Measurements from ENCODE around the gene VAMP1. TPM values are rescaled to one million over a fixed set of nuclear protein-coding genes. Genes with fewer than 3 reads are reported as not detected.

VAMP1 gene
- total and polyA plus RNA-seq, 2 donors = 8.9 to 17.2 TPM

GRCh38 chr12:6458281-6459003 is 12.0 kb downstream of the VAMP1 start:
- Histone ChIP-seq H3K9me3 (ENCODE audit: control insufficient read depth in 2 of 2, insufficient read depth in 1 of 2, low read length in 1 of 2) (no peaks in the 10 kb centered on the region), H3K27ac (ENCODE audit: low read depth in 1 of 2, low read length in 1 of 2) (peak overlapping the region in 1 of 2 donors; percentile 57), H3K36me3 (ENCODE audit: control insufficient read depth in 2 of 2, insufficient read depth in 2 of 2, low read length in 1 of 2) (peaks cover 59 to 93% of the 10 kb centered on the region in 2 donors), H3K4me1 (ENCODE audit: control insufficient read depth in 2 of 2, insufficient read depth in 2 of 2, low read length in 2 of 2) (peaks cover 33 to 68% of the 10 kb centered on the region in 2 donors), H3K4me3 (ENCODE audit: low read length in 2 of 2) (no peak overlapping the region), H3K27me3 (ENCODE audit: control insufficient read depth in 2 of 2, insufficient read depth in 1 of 2, low read length in 1 of 2) (no peaks in the 10 kb centered on the region)
- DNase-seq (ENCODE audit: low read depth in 6 of 9, low spot score in 9 of 9) = no peak
- 91% methylated on average over 14 of the region's 14 CpGs for WGBS

GRCh38 chr12:6457220-6457945 is 13.1 kb downstream of the VAMP1 start:
- Histone ChIP-seq H3K9me3 (ENCODE audit: control insufficient read depth in 2 of 2, insufficient read depth in 1 of 2, low read length in 1 of 2) (no peaks in the 10 kb centered on the region), H3K27me3 (ENCODE audit: control insufficient read depth in 2 of 2, insufficient read depth in 1 of 2, low read length in 1 of 2) (no peaks in the 10 kb centered on the region), H3K27ac (ENCODE audit: low read depth in 1 of 2, low read length in 1 of 2) (peak overlapping the region; percentile 36 to 50), H3K36me3 (ENCODE audit: control insufficient read depth in 2 of 2, insufficient read depth in 2 of 2, low read length in 1 of 2) (peaks cover 53 to 88% of the 10 kb centered on the region in 2 donors), H3K4me1 (ENCODE audit: control insufficient read depth in 2 of 2, insufficient read depth in 2 of 2, low read length in 2 of 2) (peaks cover 33 to 68% of the 10 kb centered on the region in 2 donors), H3K4me3 (ENCODE audit: low read length in 2 of 2) (no peak overlapping the region)
- 92% methylated on average over 12 of the region's 12 CpGs for WGBS
- DNase-seq (ENCODE audit: low read depth in 6 of 9, low spot score in 9 of 9) = no peak

- peaks cover 28 to 48% of the 10 kb centered on the region in 2 donors for H3K36me3 ChIP-seq (ENCODE audit: control insufficient read depth in 2 of 2, insufficient read depth in 2 of 2, low read length in 1 of 2)
- DNase-seq (ENCODE audit: low read depth in 6 of 9, low spot score in 9 of 9) = peak in 1 of 9 donors; percentile 53
- peak overlapping the region; percentile 96 to 100 for H3K27ac ChIP-seq (ENCODE audit: low read depth in 1 of 2, low read length in 1 of 2)
- H3K4me3 ChIP-seq (ENCODE audit: low read length in 2 of 2) = peak overlapping the region; percentile 70 to 99
- peaks cover 0 to 7% of the 10 kb centered on the region in 2 donors for H3K9me3 ChIP-seq (ENCODE audit: control insufficient read depth in 2 of 2, insufficient read depth in 1 of 2, low read length in 1 of 2)
- H3K4me1 ChIP-seq (ENCODE audit: control insufficient read depth in 2 of 2, insufficient read depth in 2 of 2, low read length in 2 of 2) = peaks cover 25 to 61% of the 10 kb centered on the region in 2 donors
- no peaks in the 10 kb centered on the region for H3K27me3 ChIP-seq (ENCODE audit: control insufficient read depth in 2 of 2, insufficient read depth in 1 of 2, low read length in 1 of 2)
- 73% methylated on average over 17 of the region's 17 CpGs for WGBS
Measured at GRCh38 chr12:6452944-6453630, 17.4 kb downstream of the VAMP1 start.

GRCh38 chr12:6452245-6452943 is 18.1 kb downstream of the VAMP1 start:
- Histone ChIP-seq H3K4me3 (ENCODE audit: low read length in 2 of 2) (peak overlapping the region; percentile 70 to 99), H3K36me3 (ENCODE audit: control insufficient read depth in 2 of 2, insufficient read depth in 2 of 2, low read length in 1 of 2) (peaks cover 21 to 46% of the 10 kb centered on the region in 2 donors), H3K4me1 (ENCODE audit: control insufficient read depth in 2 of 2, insufficient read depth in 2 of 2, low read length in 2 of 2) (peaks cover 25 to 61% of the 10 kb centered on the region in 2 donors), H3K27me3 (ENCODE audit: control insufficient read depth in 2 of 2, insufficient read depth in 1 of 2, low read length in 1 of 2) (no peaks in the 10 kb centered on the region), H3K9me3 (ENCODE audit: control insufficient read depth in 2 of 2, insufficient read depth in 1 of 2, low read length in 1 of 2) (peaks cover 0 to 7% of the 10 kb centered on the region in 2 donors), H3K27ac (ENCODE audit: low read depth in 1 of 2, low read length in 1 of 2) (peak overlapping the region; percentile 96 to 100)
- 11% methylated on average over 9 of the region's 9 CpGs for WGBS
- DNase-seq (ENCODE audit: low read depth in 6 of 9, low spot score in 9 of 9) = peak in 1 of 9 donors; percentile 55

- under 1% methylated on average over 27 of the region's 27 CpGs for WGBS
- Histone ChIP-seq H3K27ac (ENCODE audit: low read depth in 1 of 2, low read length in 1 of 2) (peak within 1 kb of the TSS; percentile 96 to 100), H3K9me3 (ENCODE audit: control insufficient read depth in 2 of 2, insufficient read depth in 1 of 2, low read length in 1 of 2) (peaks cover 0 to 7% of the 10 kb centered on the region in 2 donors), H3K27me3 (ENCODE audit: control insufficient read depth in 2 of 2, insufficient read depth in 1 of 2, low read length in 1 of 2) (no peaks in the 10 kb centered on the region), H3K4me3 (ENCODE audit: low read length in 2 of 2) (peak within 1 kb of the TSS; percentile 70 to 99), H3K4me1 (ENCODE audit: control insufficient read depth in 2 of 2, insufficient read depth in 2 of 2, low read length in 2 of 2) (peaks cover 23 to 63% of the 10 kb centered on the region in 2 donors), H3K36me3 (ENCODE audit: control insufficient read depth in 2 of 2, insufficient read depth in 2 of 2, low read length in 1 of 2) (peaks cover 15 to 46% of the 10 kb centered on the region in 2 donors)
- DNase-seq (ENCODE audit: low read depth in 6 of 9, low spot score in 9 of 9) = peak in 6 of 9 donors; percentile 72 to 95 (median 84)
Measured at GRCh38 chr12:6451348-6452244, 18.9 kb downstream of the VAMP1 start, which contains the start of gene TAPBPL. Gene TAPBPL, plus strand, starts transcription at chr12:6452042. Its CDS starts 207 bp downstream, at chr12:6452249.

GRCh38 chr12:6450869-6451347 is 19.6 kb downstream of the VAMP1 start:
- 27% methylated on average over 11 of the region's 11 CpGs for WGBS
- peaks cover 27 to 69% of the 10 kb centered on the region in 2 donors for H3K4me1 ChIP-seq (ENCODE audit: control insufficient read depth in 2 of 2, insufficient read depth in 2 of 2, low read length in 2 of 2)
- H3K4me3 ChIP-seq (ENCODE audit: low read length in 2 of 2) = peak overlapping the region; percentile 70 to 99
- H3K36me3 ChIP-seq (ENCODE audit: control insufficient read depth in 2 of 2, insufficient read depth in 2 of 2, low read length in 1 of 2) = peaks cover 15 to 43% of the 10 kb centered on the region in 2 donors
- H3K9me3 ChIP-seq (ENCODE audit: control insufficient read depth in 2 of 2, insufficient read depth in 1 of 2, low read length in 1 of 2) = peaks cover 0 to 7% of the 10 kb centered on the region in 2 donors
- peak overlapping the region; percentile 96 to 100 for H3K27ac ChIP-seq (ENCODE audit: low read depth in 1 of 2, low read length in 1 of 2)
- no peak for DNase-seq (ENCODE audit: low read depth in 6 of 9, low spot score in 9 of 9)
- no peaks in the 10 kb centered on the region for H3K27me3 ChIP-seq (ENCODE audit: control insufficient read depth in 2 of 2, insufficient read depth in 1 of 2, low read length in 1 of 2)

- no peak for DNase-seq (ENCODE audit: low read depth in 6 of 9, low spot score in 9 of 9)
- peaks cover 15 to 45% of the 10 kb centered on the region in 2 donors for H3K36me3 ChIP-seq (ENCODE audit: control insufficient read depth in 2 of 2, insufficient read depth in 2 of 2, low read length in 1 of 2)
- WGBS = 93% methylated on average over 16 of the region's 16 CpGs
- peaks cover 28 to 74% of the 10 kb centered on the region in 2 donors for H3K4me1 ChIP-seq (ENCODE audit: control insufficient read depth in 2 of 2, insufficient read depth in 2 of 2, low read length in 2 of 2)
- H3K27me3 ChIP-seq (ENCODE audit: control insufficient read depth in 2 of 2, insufficient read depth in 1 of 2, low read length in 1 of 2) = no peaks in the 10 kb centered on the region
- peak overlapping the region; percentile 70 to 99 for H3K4me3 ChIP-seq (ENCODE audit: low read length in 2 of 2)
- peaks cover 0 to 7% of the 10 kb centered on the region in 2 donors for H3K9me3 ChIP-seq (ENCODE audit: control insufficient read depth in 2 of 2, insufficient read depth in 1 of 2, low read length in 1 of 2)
- peak overlapping the region; percentile 38 to 100 for H3K27ac ChIP-seq (ENCODE audit: low read depth in 1 of 2, low read length in 1 of 2)
Measured at GRCh38 chr12:6450091-6450868, 20.2 kb downstream of the VAMP1 start.
